Immature natural killer cell (primary cell): ENCODE data around the gene BTBD9. TPM values are rescaled to one million over a fixed set of nuclear protein-coding genes. Genes with fewer than 3 reads are reported as not detected.
A peak's percentile ranks its signal among the peaks of the same experiment; 100 is the strongest.

Source experiments
- DNase-seq, 3 donors: peaks; one replicate each; pipeline ENCODE4 v3.0.0; 2022; ENCODE audit warnings: mixed read lengths in 1 of 3
- H3K27ac Mint-ChIP-seq, 6 donors: one replicate each; pipeline ENCODE4 v1.8.0; 2020; ENCODE audit warnings: mixed read lengths in 6 of 6, mild to moderate bottlenecking in 5 of 6, inconsistent platforms in 4 of 6, moderate library complexity in 3 of 6
- H3K27me3 Mint-ChIP-seq, 3 donors: one replicate each; pipeline ENCODE4 v1.8.0; 2020 to 2021; ENCODE audit warnings: low read depth in 3 of 3, mild to moderate bottlenecking in 3 of 3, mixed read lengths in 3 of 3, moderate library complexity in 3 of 3, inconsistent platforms in 1 of 3
- H3K36me3 Mint-ChIP-seq, 3 donors: one replicate each; pipeline ENCODE4 v1.8.0; 2020; ENCODE audit warnings: mixed read lengths in 3 of 3, inconsistent platforms in 2 of 3, mild to moderate bottlenecking in 2 of 3
- H3K4me1 Mint-ChIP-seq, 2 donors: one replicate each; pipeline ENCODE4 v1.8.0; 2020; ENCODE audit warnings: inconsistent platforms in 2 of 2, mild to moderate bottlenecking in 2 of 2, mixed read lengths in 2 of 2, moderate library complexity in 1 of 2
- H3K4me3 Mint-ChIP-seq, 5 donors: one replicate each; pipeline ENCODE4 v1.8.0; 2020; ENCODE audit warnings: mild to moderate bottlenecking in 5 of 5, mixed read lengths in 5 of 5, inconsistent platforms in 3 of 5, moderate library complexity in 3 of 5
- H3K9me3 Mint-ChIP-seq, 6 donors: one replicate each; pipeline ENCODE4 v1.8.0; 2020; ENCODE audit warnings: mild to moderate bottlenecking in 6 of 6, mixed read lengths in 6 of 6, inconsistent platforms in 4 of 6, moderate library complexity in 3 of 6
- polyA plus RNA-seq, 3 donors: library from polyadenylated mRNA; unstranded; fragments of 300-500 nt; fragmentation: Illumina TruSeq; gene quantifications; one replicate each; pipeline ENCODE4 v1.2.3, GENCODE V29; 2021

Gene BTBD9
- polyA plus RNA-seq, 3 donors from 2014 or later, result 5.3 to 12.3 (median 10.9) TPM

- H3K27me3 Mint-ChIP-seq, result peaks cover 7 to 20% (median 19%) of the 10 kb centered on the region in 3 donors
- no peak for DNase-seq
- no peak overlapping the region for H3K27ac Mint-ChIP-seq
- no peaks in the 10 kb centered on the region for H3K9me3 Mint-ChIP-seq
- peaks cover 0 to 3% of the 10 kb centered on the region in 2 donors for H3K4me1 Mint-ChIP-seq
- H3K36me3 Mint-ChIP-seq, result peaks cover 4 to 14% (median 12%) of the 10 kb centered on the region in 3 donors
- H3K4me3 Mint-ChIP-seq, result no peak overlapping the region
These were observed 477.8 kb downstream of the BTBD9 start for GRCh38 chr6:38161754-38162492.

- peaks cover 4 to 14% (median 12%) of the 10 kb centered on the region in 3 donors for H3K36me3 Mint-ChIP-seq
- H3K4me3 Mint-ChIP-seq, result no peak overlapping the region
- H3K9me3 Mint-ChIP-seq, result no peaks in the 10 kb centered on the region
- H3K4me1 Mint-ChIP-seq, result peaks cover 0 to 3% of the 10 kb centered on the region in 2 donors
- DNase-seq, result no peak
- peaks cover 7 to 23% (median 19%) of the 10 kb centered on the region in 3 donors for H3K27me3 Mint-ChIP-seq
- H3K27ac Mint-ChIP-seq, result peak overlapping the region in 1 of 6 donors; percentile 13
These were observed 478.4 kb downstream of the BTBD9 start for GRCh38 chr6:38161331-38161730.

- H3K36me3 Mint-ChIP-seq, result peaks cover 4 to 14% (median 12%) of the 10 kb centered on the region in 3 donors
- peaks cover 0 to 3% of the 10 kb centered on the region in 2 donors for H3K4me1 Mint-ChIP-seq
- no peak overlapping the region for H3K4me3 Mint-ChIP-seq
- H3K27ac Mint-ChIP-seq, result peak overlapping the region in 1 of 6 donors; percentile 13
- DNase-seq, result no peak
- no peaks in the 10 kb centered on the region for H3K9me3 Mint-ChIP-seq
- peaks cover 7 to 24% (median 22%) of the 10 kb centered on the region in 3 donors for H3K27me3 Mint-ChIP-seq
These were observed 478.9 kb downstream of the BTBD9 start for GRCh38 chr6:38160831-38161230.

GRCh38 chr6:38159596-38159995 is 480.1 kb downstream of the BTBD9 start:
- no peak overlapping the region for H3K27ac Mint-ChIP-seq
- H3K36me3 Mint-ChIP-seq, result peaks cover 4 to 14% (median 12%) of the 10 kb centered on the region in 3 donors
- H3K9me3 Mint-ChIP-seq, result no peaks in the 10 kb centered on the region
- peaks cover 8 to 11% of the 10 kb centered on the region in 2 donors for H3K4me1 Mint-ChIP-seq
- H3K27me3 Mint-ChIP-seq, result peaks cover 9 to 28% (median 22%) of the 10 kb centered on the region in 3 donors
- no peak overlapping the region for H3K4me3 Mint-ChIP-seq
- DNase-seq, result no peak

GRCh38 chr6:38158762-38159350 is 480.9 kb downstream of the BTBD9 start:
- DNase-seq, result no peak
- H3K4me3 Mint-ChIP-seq, result no peak overlapping the region
- H3K36me3 Mint-ChIP-seq, result peaks cover 4 to 14% (median 12%) of the 10 kb centered on the region in 3 donors
- H3K27me3 Mint-ChIP-seq, result peaks cover 9 to 28% (median 22%) of the 10 kb centered on the region in 3 donors
- H3K27ac Mint-ChIP-seq, result peak overlapping the region in 4 of 6 donors; percentile 13 to 71 (median 36)
- no peaks in the 10 kb centered on the region for H3K9me3 Mint-ChIP-seq
- H3K4me1 Mint-ChIP-seq, result peaks cover 8 to 11% of the 10 kb centered on the region in 2 donors

- Mint-ChIP-seq H3K9me3 (no peaks in the 10 kb centered on the region), H3K27ac (peak overlapping the region in 3 of 6 donors; percentile 22 to 46 (median 45)), H3K4me1 (peaks cover 8 to 11% of the 10 kb centered on the region in 2 donors), H3K4me3 (no peak overlapping the region), H3K27me3 (peaks cover 8 to 28% (median 21%) of the 10 kb centered on the region in 3 donors), H3K36me3 (peaks cover 4 to 14% (median 12%) of the 10 kb centered on the region in 3 donors)
- DNase-seq, result no peak
These were observed 481.8 kb downstream of the BTBD9 start for GRCh38 chr6:38157905-38158304.

GRCh38 chr6:38156818-38157565 is 482.7 kb downstream of the BTBD9 start:
- Mint-ChIP-seq H3K4me1 (peaks cover 8 to 11% of the 10 kb centered on the region in 2 donors), H3K27me3 (peaks cover 8 to 28% (median 25%) of the 10 kb centered on the region in 3 donors), H3K9me3 (no peaks in the 10 kb centered on the region), H3K27ac (no peak overlapping the region), H3K36me3 (peaks cover 4 to 14% (median 12%) of the 10 kb centered on the region in 3 donors), H3K4me3 (no peak overlapping the region)
- no peak for DNase-seq

GRCh38 chr6:38155621-38156204 is 484.0 kb downstream of the BTBD9 start:
- no peak overlapping the region for H3K4me3 Mint-ChIP-seq
- peaks cover 8 to 11% of the 10 kb centered on the region in 2 donors for H3K4me1 Mint-ChIP-seq
- peaks cover 4 to 14% (median 12%) of the 10 kb centered on the region in 3 donors for H3K36me3 Mint-ChIP-seq
- peak overlapping the region; percentile 50 to 93 (median 76) for H3K27ac Mint-ChIP-seq
- no peaks in the 10 kb centered on the region for H3K9me3 Mint-ChIP-seq
- peaks cover 7 to 23% (median 21%) of the 10 kb centered on the region in 3 donors for H3K27me3 Mint-ChIP-seq
- no peak for DNase-seq

GRCh38 chr6:38155144-38155543 is 484.6 kb downstream of the BTBD9 start:
- peaks cover 4 to 8% (median 6%) of the 10 kb centered on the region in 3 donors for H3K36me3 Mint-ChIP-seq
- H3K9me3 Mint-ChIP-seq, result no peaks in the 10 kb centered on the region
- H3K27ac Mint-ChIP-seq, result peak overlapping the region; percentile 44 to 93 (median 76)
- no peak overlapping the region for H3K4me3 Mint-ChIP-seq
- H3K4me1 Mint-ChIP-seq, result peaks cover 8 to 12% of the 10 kb centered on the region in 2 donors
- peaks cover 7 to 23% (median 23%) of the 10 kb centered on the region in 3 donors for H3K27me3 Mint-ChIP-seq
- DNase-seq, result peak in 1 of 3 donors; percentile 11

GRCh38 chr6:38154731-38155130 is 485.0 kb downstream of the BTBD9 start:
- Mint-ChIP-seq H3K36me3 (peaks cover 4 to 5% (median 4%) of the 10 kb centered on the region in 3 donors), H3K9me3 (no peaks in the 10 kb centered on the region), H3K4me1 (peaks cover 8 to 15% of the 10 kb centered on the region in 2 donors), H3K27ac (peak overlapping the region in 5 of 6 donors; percentile 44 to 93 (median 72)), H3K4me3 (no peak overlapping the region), H3K27me3 (peaks cover 7 to 23% (median 21%) of the 10 kb centered on the region in 3 donors)
- DNase-seq, result no peak

GRCh38 chr6:38153798-38154345 is 485.9 kb downstream of the BTBD9 start:
- DNase-seq, result no peak
- no peak overlapping the region for H3K27ac Mint-ChIP-seq
- H3K36me3 Mint-ChIP-seq, result peaks cover 3 to 4% (median 3%) of the 10 kb centered on the region in 3 donors
- peaks cover 7 to 18% (median 15%) of the 10 kb centered on the region in 3 donors for H3K27me3 Mint-ChIP-seq
- H3K9me3 Mint-ChIP-seq, result no peaks in the 10 kb centered on the region
- peaks cover 8 to 16% of the 10 kb centered on the region in 2 donors for H3K4me1 Mint-ChIP-seq
- no peak overlapping the region for H3K4me3 Mint-ChIP-seq

GRCh38 chr6:38153076-38153797 is 486.5 kb downstream of the BTBD9 start:
- Mint-ChIP-seq H3K4me1 (peaks cover 8 to 19% of the 10 kb centered on the region in 2 donors), H3K36me3 (no peaks in the 10 kb centered on the region), H3K9me3 (no peaks in the 10 kb centered on the region), H3K27me3 (peaks cover 7 to 18% (median 12%) of the 10 kb centered on the region in 3 donors), H3K4me3 (no peak overlapping the region), H3K27ac (peak overlapping the region in 1 of 6 donors; percentile 16)
- no peak for DNase-seq
